ENCODE data around the gene PDCD11. TPM values are rescaled to one million over a fixed set of nuclear protein-coding genes. Genes with fewer than 3 reads are reported as not detected.

PDCD11 gene
- polyA plus RNA-seq, 1 donor from 2014 or later: 15.3 TPM

- H2AFZ ChIP-seq (ENCODE audit: low read depth, low read length): peak overlapping the region; percentile 67
- H3K4me3 ChIP-seq (ENCODE audit: low read length): peak overlapping the region; percentile 79
- no peaks in the 10 kb centered on the region for H3K9me2 ChIP-seq (ENCODE audit: insufficient read depth, low read length)
- no peaks in the 10 kb centered on the region for H3K36me3 ChIP-seq (ENCODE audit: insufficient read depth, low read length)
- H4K20me1 ChIP-seq (ENCODE audit: insufficient read depth): no peaks in the 10 kb centered on the region
- H3K27ac ChIP-seq (ENCODE audit: low read length): peak overlapping the region; percentile 63
- peak overlapping the region; percentile 94 for H3K9ac ChIP-seq (ENCODE audit: low read length)
- H3K27me3 ChIP-seq (ENCODE audit: insufficient read depth, low read depth, low read length): no peaks in the 10 kb centered on the region
- no peaks in the 10 kb centered on the region for H3K9me3 ChIP-seq (ENCODE audit: low read length)
- H3F3A ChIP-seq (ENCODE audit: insufficient read depth, low read length, poor library complexity, severe bottlenecking): no peaks in the 10 kb centered on the region
- peaks cover 49% of the 10 kb centered on the region for H3K79me2 ChIP-seq (replicated peaks; ENCODE audit: insufficient read depth, low read length)
- H3K4me2 ChIP-seq (ENCODE audit: low read length): peak overlapping the region; percentile 95
- TF ChIP-seq REST (IDR thresholded peaks at IDR 0.05; ENCODE audit: borderline replicate concordance) (no peak), CTCF (IDR thresholded peaks at IDR 0.05; ENCODE audit: poor library complexity, severe bottlenecking) (no peak), EP300 (conservative IDR thresholded peaks at IDR 0.05; ENCODE audit: poor library complexity, severe bottlenecking) (no peak)
Measured at GRCh38 chr10:103397191-103397825, 882 bp downstream of the PDCD11 start.

- no peak overlapping the region for H3K4me2 ChIP-seq (ENCODE audit: low read length)
- H4K20me1 ChIP-seq (ENCODE audit: insufficient read depth): no peaks in the 10 kb centered on the region
- no peaks in the 10 kb centered on the region for H3K27me3 ChIP-seq (ENCODE audit: insufficient read depth, low read depth, low read length)
- no peak overlapping the region for H3K9ac ChIP-seq (ENCODE audit: low read length)
- TF ChIP-seq SMC3 (conservative IDR thresholded peaks at IDR 0.05; ENCODE audit: poor library complexity) (no peak), REST (IDR thresholded peaks at IDR 0.05; ENCODE audit: borderline replicate concordance) (no peak), CTCF (IDR thresholded peaks at IDR 0.05; ENCODE audit: poor library complexity, severe bottlenecking) (no peak), TAF1 (IDR thresholded peaks at IDR 0.05; ENCODE audit: low read depth) (no peak), RAD21 (conservative IDR thresholded peaks at IDR 0.05) (no peak), POLR2AphosphoS5 (IDR thresholded peaks at IDR 0.05) (no peak), EZH2 (IDR thresholded peaks at IDR 0.05; ENCODE audit: borderline replicate concordance, insufficient read depth, low read length, poor library complexity, severe bottlenecking) (no peak), MXI1 (conservative IDR thresholded peaks at IDR 0.05; ENCODE audit: poor library complexity, severe bottlenecking) (no peak), EP300 (conservative IDR thresholded peaks at IDR 0.05; ENCODE audit: poor library complexity, severe bottlenecking) (no peak)
- peaks cover 6% of the 10 kb centered on the region for H3K36me3 ChIP-seq (ENCODE audit: insufficient read depth, low read length)
- H3F3A ChIP-seq (ENCODE audit: insufficient read depth, low read length, poor library complexity, severe bottlenecking): no peaks in the 10 kb centered on the region
- H3K4me3 ChIP-seq (ENCODE audit: low read length): no peak overlapping the region
- H3K9me2 ChIP-seq (ENCODE audit: insufficient read depth, low read length): no peaks in the 10 kb centered on the region
- no peak overlapping the region for H3K27ac ChIP-seq (ENCODE audit: low read length)
- no peak overlapping the region for H2AFZ ChIP-seq (ENCODE audit: low read depth, low read length)
- no peaks in the 10 kb centered on the region for H3K9me3 ChIP-seq (ENCODE audit: low read length)
- no peaks in the 10 kb centered on the region for H3K79me2 ChIP-seq (replicated peaks; ENCODE audit: insufficient read depth, low read length)
Measured at GRCh38 chr10:103413564-103413963, 17.1 kb downstream of the PDCD11 start.
